Mesothelial cell of epicardium (in vitro differentiated cells): Measurements from ENCODE around the gene RPS6KL1. TPM values are rescaled to one million over a fixed set of nuclear protein-coding genes. Genes with fewer than 3 reads are reported as not detected.

Source experiments
- DNase-seq, 2 experiments: peaks; one replicate each; pipeline ENCODE4 v3.0.0; 2021; ENCODE audit warnings: low spot score in 2 of 2; ENCODE audit not compliant: unreplicated experiment in 2 of 2
- H3K27ac Mint-ChIP-seq: 2 replicates; pipeline ENCODE4 v1.8.0; 2021; ENCODE audit warnings: mixed read lengths
- H3K27me3 Mint-ChIP-seq: 2 replicates; pipeline ENCODE4 v1.8.0; 2021; ENCODE audit warnings: low read depth, mixed read lengths
- H3K36me3 Mint-ChIP-seq: 2 replicates; pipeline ENCODE4 v1.8.0; 2021; ENCODE audit warnings: mixed read lengths
- H3K4me1 Mint-ChIP-seq: 2 replicates; pipeline ENCODE4 v1.8.0; 2021; ENCODE audit warnings: mixed read lengths
- H3K4me3 Mint-ChIP-seq: 2 replicates; pipeline ENCODE4 v1.8.0; 2021; ENCODE audit warnings: mild to moderate bottlenecking, moderate library complexity, mixed read lengths
- H3K9me3 Mint-ChIP-seq: 2 replicates; pipeline ENCODE4 v1.8.0; 2021; ENCODE audit warnings: mixed read lengths
- total RNA-seq: library from RNA; stranded (reverse); gene quantifications from 3 replicates; pipeline ENCODE4 v1.2.1, GENCODE V29; 2021
- TF ChIP-seq, protein P1 (sequence below): fragments of 200-600 bp; sonication (generic); IDR thresholded peaks from one replicate; pipeline ENCODE4 v1.5.0; 2021; ENCODE audit warnings: antibody characterized with exemption; ENCODE audit not compliant: unreplicated experiment

The RPS6KL1 gene
- total RNA-seq, 1 donor from 2014 or later: 1.1 TPM

DNA sequence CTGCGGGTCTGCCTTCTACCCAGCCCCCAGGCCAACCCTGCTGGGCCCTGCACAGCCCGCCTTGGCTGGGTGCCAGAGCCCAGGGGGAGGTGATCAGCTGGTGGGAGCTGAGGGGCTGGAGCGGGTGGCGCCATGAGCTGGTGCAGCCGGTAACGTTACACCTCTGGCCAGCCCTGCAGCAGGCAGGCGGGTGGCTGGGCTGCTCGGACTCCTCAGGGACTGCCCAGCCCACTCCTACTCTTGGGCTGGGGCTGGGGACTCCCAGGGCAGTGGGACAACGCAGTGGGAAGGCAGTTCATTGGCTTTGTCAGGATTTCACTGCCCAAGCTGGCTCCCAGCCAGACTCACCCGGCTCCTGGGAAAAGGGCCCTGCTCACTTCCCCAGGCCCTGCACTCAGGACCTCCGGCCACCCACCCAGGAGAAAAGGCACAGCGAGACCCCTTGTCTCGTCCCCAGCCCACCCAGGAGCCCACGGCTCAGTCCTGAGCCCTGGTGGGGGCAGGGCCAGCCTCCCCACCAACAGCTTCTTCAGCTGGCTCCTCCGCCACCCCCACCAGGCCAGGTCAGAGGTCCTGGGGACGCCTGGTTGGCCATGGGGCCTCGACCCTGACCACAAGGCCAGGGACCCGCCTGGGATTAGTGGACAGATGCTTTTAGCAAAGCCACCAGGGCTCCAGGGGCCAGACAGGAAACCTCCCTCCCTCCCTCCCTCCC, 31.3 kb upstream of the RPS6KL1 start:
- peak; percentile 64 to 74 for DNase-seq
- Mint-ChIP-seq H3K4me3 (peak overlapping the region; percentile 62), H3K4me1 (peaks cover 49% of the 10 kb centered on the region), H3K27ac (no peak overlapping the region), H3K9me3 (no peaks in the 10 kb centered on the region), H3K27me3 (no peaks in the 10 kb centered on the region), H3K36me3 (no peaks in the 10 kb centered on the region)
- TF ChIP-seq, protein P1, sequence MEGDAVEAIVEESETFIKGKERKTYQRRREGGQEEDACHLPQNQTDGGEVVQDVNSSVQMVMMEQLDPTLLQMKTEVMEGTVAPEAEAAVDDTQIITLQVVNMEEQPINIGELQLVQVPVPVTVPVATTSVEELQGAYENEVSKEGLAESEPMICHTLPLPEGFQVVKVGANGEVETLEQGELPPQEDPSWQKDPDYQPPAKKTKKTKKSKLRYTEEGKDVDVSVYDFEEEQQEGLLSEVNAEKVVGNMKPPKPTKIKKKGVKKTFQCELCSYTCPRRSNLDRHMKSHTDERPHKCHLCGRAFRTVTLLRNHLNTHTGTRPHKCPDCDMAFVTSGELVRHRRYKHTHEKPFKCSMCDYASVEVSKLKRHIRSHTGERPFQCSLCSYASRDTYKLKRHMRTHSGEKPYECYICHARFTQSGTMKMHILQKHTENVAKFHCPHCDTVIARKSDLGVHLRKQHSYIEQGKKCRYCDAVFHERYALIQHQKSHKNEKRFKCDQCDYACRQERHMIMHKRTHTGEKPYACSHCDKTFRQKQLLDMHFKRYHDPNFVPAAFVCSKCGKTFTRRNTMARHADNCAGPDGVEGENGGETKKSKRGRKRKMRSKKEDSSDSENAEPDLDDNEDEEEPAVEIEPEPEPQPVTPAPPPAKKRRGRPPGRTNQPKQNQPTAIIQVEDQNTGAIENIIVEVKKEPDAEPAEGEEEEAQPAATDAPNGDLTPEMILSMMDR: no peak

DNA sequence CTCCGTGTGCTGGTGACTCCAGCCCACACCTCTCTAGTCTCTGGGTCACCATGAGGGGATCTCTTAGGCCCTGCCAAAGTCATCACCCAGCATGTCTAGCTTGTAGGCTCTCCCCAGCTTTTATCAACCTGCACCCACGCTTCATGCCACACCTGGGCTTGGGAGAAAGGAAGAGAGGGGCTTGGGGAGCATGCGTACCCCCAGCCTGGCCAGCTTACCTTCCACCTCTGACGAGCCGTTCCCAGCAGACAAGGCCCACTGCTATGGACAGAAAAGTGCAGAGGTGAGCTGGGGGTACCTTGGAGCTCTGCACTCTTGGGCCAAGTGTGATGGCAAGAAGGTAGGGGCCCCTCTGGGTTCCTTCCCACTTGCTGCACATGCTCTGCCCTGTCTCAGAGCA, 30.6 kb upstream of the RPS6KL1 start:
- H3K4me1 Mint-ChIP-seq: peaks cover 53% of the 10 kb centered on the region
- H3K36me3 Mint-ChIP-seq: no peaks in the 10 kb centered on the region
- no peaks in the 10 kb centered on the region for H3K9me3 Mint-ChIP-seq
- TF ChIP-seq, protein P1: no peak
- no peaks in the 10 kb centered on the region for H3K27me3 Mint-ChIP-seq
- DNase-seq: no peak
- H3K27ac Mint-ChIP-seq: peak overlapping the region; percentile 22
- peak overlapping the region; percentile 62 for H3K4me3 Mint-ChIP-seq

DNA sequence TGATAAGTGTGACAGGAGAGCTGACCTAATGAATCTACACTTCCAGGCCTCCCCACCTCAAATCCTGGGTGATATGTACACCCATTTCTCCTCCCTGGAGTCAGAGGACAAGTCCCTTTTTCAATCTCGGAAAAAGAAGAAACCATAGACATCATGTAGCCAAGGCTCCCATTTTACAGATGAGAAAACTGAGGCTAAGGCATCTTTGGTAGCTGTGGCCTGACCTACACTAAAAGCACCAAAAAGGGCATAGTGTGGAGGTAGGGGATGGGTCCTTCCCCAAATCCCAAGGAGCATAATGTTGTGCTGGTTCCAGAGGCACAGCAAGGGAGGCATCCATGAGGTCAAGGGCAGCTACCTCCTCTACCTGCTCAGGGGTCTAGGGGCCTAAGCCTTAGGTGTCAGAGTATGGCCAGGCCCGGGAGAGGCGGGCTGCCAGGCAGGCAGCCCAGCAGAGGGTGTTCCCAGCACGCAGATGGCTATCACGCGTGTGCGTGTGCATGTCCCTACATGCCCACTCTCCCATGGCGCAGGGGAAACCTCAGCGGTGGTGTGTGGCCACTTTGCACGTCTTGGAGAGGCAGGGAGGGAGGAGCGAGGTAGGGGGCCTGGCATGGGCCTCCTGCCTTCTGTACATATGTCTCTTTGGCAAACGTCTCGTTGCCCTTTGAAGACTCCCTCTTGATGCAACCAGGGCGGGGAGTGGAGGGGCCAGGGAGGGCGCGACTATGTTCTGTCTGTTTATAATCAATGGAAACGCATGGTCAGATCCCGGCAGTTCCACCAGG, 29.8 kb upstream of the RPS6KL1 start:
- peaks cover 53% of the 10 kb centered on the region for H3K4me1 Mint-ChIP-seq
- no peaks in the 10 kb centered on the region for H3K36me3 Mint-ChIP-seq
- no peaks in the 10 kb centered on the region for H3K9me3 Mint-ChIP-seq
- H3K27me3 Mint-ChIP-seq: no peaks in the 10 kb centered on the region
- H3K27ac Mint-ChIP-seq: peak overlapping the region; percentile 22
- no peak for DNase-seq
- TF ChIP-seq, protein P1: no peak
- H3K4me3 Mint-ChIP-seq: peak overlapping the region; percentile 62

DNA sequence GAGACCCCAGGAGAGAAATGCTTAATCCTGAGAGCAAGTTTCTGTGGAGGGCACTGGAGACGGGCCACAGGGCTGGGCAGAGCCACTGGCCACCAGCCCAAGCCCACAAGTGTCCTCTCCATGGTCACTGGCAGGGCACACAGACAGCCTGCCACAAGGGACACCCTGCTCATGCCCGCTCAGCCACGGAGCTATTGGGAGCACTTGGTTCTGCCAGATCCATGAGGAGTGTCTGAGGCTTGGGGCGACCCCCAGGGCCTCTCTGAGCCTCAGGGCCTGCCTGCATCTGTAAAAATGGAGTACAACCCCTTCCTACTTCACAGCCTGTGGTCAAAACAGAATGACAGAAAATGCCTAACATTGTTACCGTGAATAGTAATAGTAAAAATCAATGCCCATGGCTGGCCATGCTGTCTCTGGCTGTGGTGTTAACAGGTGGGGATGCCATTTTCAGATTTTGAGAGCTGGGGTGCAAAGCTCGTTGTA, 29.2 kb upstream of the RPS6KL1 start:
- Mint-ChIP-seq H3K36me3 (no peaks in the 10 kb centered on the region), H3K4me1 (peaks cover 53% of the 10 kb centered on the region), H3K9me3 (no peaks in the 10 kb centered on the region), H3K27me3 (no peaks in the 10 kb centered on the region), H3K27ac (no peak overlapping the region), H3K4me3 (no peak overlapping the region)
- no peak for DNase-seq
- TF ChIP-seq, protein P1: no peak

DNA sequence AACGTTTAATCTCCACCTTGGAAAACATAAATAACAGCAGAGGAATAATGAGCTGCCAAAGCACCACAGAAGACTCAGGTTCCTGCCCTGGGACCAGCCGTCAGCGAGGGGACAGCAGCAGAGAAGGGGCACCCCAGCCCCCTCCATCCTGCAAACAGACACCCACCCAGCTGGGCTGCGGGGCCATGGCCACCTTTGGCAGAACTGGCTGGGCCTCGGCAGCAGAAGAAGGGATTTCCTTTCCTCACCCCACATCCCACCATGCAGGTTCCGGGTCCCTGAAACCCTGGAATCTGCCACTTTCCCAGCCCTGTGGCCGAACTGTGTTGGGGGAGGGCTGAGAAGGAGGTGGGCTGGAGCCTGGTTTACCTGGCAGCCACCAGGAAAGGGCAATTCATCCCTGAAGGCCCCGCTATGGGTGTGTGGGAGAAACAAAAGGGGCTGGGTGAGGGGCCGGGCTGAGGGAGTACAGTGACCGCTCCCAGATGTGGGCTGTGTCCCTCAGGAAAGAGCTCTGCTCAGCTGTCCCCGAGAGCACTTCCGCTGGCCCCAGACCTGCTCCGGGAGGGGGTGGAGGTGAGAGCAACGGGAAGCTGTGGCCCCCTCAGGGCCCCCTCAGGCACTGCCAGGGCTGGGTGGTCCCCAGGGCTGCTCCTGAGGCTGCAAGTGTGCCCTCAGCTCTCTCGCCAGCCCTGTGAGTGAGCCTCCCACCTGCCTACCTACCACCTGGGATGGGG, 28.6 kb upstream of the RPS6KL1 start:
- H3K4me3 Mint-ChIP-seq: no peak overlapping the region
- no peak for DNase-seq
- H3K4me1 Mint-ChIP-seq: peaks cover 54% of the 10 kb centered on the region
- no peaks in the 10 kb centered on the region for H3K27me3 Mint-ChIP-seq
- H3K9me3 Mint-ChIP-seq: no peaks in the 10 kb centered on the region
- H3K27ac Mint-ChIP-seq: peak overlapping the region; percentile 40
- TF ChIP-seq, protein P1: no peak
- peaks cover under 1% of the 10 kb centered on the region for H3K36me3 Mint-ChIP-seq
